NB4 (cell line): ENCODE data around the gene MDN1.

ENCODE experiments used
- DNase-seq: peaks from one replicate; pipeline ENCODE4 v3.0.0; 2010; ENCODE audit warnings: low read depth
- H3K4me3 ChIP-seq: one replicate; pipeline ENCODE4 v1.5.1; 2011; ENCODE audit warnings: mild to moderate bottlenecking, low read depth, low read length, moderate library complexity
- CTCF ChIP-seq: IDR thresholded peaks from one replicate; pipeline ENCODE4 v1.5.1; 2012; ENCODE audit warnings: low read depth, low read length
- MAX ChIP-seq: IDR thresholded peaks from 2 replicates; pipeline ENCODE4 v1.6.1; 2011; ENCODE audit warnings: low read depth, low read length
- MYC ChIP-seq: IDR thresholded peaks from 2 replicates; pipeline ENCODE4 v1.6.1; 2011; ENCODE audit warnings: low read depth, low read length
- POLR2A ChIP-seq: IDR thresholded peaks from 2 replicates; pipeline ENCODE4 v1.6.1; 2011; ENCODE audit warnings: mild to moderate bottlenecking; ENCODE audit not compliant: insufficient read length; ENCODE audit errors: extremely low read depth

The MDN1 gene

DNA sequence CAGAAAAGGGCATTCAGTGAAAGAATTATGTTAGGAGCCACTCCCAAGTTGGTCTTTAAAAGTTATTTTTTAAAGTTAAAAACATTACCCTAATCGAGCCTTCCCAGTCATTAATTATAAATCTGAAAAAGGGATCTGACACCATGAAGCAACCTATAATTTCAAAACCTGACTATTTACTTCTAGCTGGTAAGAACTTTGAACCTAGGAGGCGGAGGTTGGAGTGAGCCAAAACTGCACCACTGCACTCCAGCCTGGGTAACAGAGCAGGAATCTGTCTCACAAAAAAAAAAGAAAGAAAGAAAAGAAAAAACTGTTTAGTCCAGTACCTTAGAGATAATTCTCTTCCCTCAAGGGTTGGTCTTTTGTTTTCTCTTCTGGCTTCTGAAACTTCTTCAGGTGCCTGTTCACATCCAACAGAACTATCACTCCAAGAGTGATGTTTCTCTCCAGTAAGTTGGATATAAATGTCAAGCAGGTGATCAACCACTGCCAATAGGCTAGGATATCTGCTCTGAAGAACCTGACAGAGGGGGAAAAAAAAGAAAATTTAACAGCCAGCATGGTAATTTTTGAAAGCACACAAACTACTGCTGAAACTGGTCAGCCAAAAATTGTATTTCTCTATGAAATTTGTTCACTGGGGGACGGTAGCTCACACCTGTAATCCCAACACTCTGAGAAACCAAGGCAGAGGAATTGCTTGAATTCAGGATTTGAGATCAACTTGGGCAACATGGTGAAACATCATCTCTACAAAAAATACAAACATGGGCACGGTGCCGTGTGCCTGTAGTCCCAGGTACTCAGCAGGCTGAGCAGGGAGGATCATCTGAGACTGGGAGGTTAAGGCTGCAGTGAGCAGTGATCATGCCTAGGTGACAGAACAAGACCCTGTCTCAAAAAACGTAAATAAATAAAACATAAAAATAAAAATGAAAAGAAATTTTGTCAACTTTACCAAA lies 38.2 kb downstream of the MDN1 start:
- no peak overlapping the region for H3K4me3 ChIP-seq

DNA sequence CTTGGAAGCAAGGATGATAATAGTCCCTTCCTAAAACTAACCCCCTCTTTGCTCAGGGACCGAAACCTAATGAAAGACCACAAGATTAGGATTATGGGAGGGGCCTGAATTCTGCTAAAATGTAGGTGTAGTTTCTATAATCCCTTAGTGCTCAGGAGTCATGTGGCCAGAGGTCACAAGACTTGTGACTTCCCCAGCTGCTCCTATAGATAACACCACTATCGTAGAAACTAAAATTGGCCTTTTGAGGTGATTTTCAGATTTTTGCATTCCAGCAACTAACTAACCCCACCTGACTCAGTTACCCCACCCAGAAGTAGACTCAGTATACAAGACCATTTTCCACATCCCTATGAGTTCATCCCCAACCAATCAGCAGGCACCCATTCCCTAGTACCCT lies 42.1 kb downstream of the MDN1 start:
- H3K4me3 ChIP-seq: no peak overlapping the region
- TF ChIP-seq MYC (no peak), CTCF (no peak), MAX (no peak), POLR2A (no peak)
- DNase-seq: no peak

More for the DNA sequence above, 38.2 kb downstream of the MDN1 start:
- no peak for TF ChIP-seq CTCF
- no peak for TF ChIP-seq MAX
- TF ChIP-seq POLR2A: no peak
- DNase-seq: no peak

DNA sequence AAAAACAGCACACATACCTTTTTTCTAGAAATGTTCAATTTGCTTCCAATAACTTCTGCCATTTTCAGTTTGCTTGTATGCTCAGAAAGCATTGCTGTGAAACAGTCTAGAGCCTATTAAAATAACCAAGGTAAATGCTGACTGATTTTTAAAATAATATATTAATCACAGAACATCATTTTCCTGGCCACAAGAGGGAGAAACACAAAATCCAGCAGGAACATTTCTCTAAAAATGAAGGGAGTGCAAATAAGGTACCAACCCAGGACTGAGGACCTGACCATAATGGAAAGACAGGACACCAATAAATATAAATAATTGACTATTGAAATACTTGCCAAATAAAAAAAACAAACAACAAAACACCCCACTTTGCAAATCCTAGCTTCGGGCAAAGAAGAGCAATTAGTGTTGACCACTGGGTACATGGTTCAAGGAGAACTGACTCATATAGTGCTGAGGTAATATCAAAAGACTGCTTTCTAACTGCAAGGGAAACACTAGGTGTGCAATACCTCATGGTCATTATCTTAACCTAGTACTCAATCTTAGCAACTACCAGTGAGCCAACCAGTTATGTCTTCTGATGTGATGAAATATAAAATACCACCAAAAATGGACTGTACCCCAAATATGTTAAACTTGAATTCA lies 42.9 kb downstream of the MDN1 start:
- TF ChIP-seq MYC (no peak), POLR2A (no peak), MAX (no peak), CTCF (no peak)
- no peak for DNase-seq
- no peak overlapping the region for H3K4me3 ChIP-seq

DNA sequence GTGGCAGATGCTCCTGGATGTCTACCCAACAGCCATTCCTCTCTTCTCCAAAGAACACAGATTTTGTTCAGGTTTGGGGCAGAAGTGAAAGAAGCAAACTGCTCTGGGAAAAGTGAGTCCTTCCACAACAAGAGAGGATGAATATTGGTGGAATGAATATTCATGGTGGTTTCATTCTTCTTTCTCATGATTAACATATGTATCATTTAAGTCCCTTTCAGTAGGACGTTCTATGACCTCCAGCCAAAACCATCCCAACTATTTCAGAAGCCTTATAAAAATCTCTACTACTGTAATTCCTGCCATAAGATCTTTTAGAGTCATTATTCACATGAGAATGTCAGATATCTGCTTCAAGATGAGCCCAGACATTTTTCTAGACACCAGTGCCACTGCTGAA lies 44.4 kb downstream of the MDN1 start:
- TF ChIP-seq MYC: no peak
- no peak for TF ChIP-seq MAX
- no peak for TF ChIP-seq POLR2A
- TF ChIP-seq CTCF: no peak
- no peak overlapping the region for H3K4me3 ChIP-seq
- DNase-seq: no peak

GRCh38 chr6:89769572-89769971 lies 50.0 kb downstream of the MDN1 start:
- H3K4me3 ChIP-seq: no peak overlapping the region
- TF ChIP-seq MAX (no peak), MYC (no peak), CTCF (no peak), POLR2A (no peak)
- no peak for DNase-seq
